ENCODE results near the gene DIAPH3. TPM values are rescaled to one million over a fixed set of nuclear protein-coding genes. Genes with fewer than 3 reads are reported as not detected.

Gene DIAPH3
- polyA plus RNA-seq, 3 donors: 0.04 to 0.09 TPM; not detected in 1

- H3K27me3 ChIP-seq (ENCODE audit: control insufficient read depth in 2 of 2, insufficient read depth in 2 of 2, low read length in 2 of 2): no peaks in the 10 kb centered on the region
- Mint-ChIP-seq H3K4me3 (no peak overlapping the region), H3K27ac (no peak overlapping the region), H3K27me3 (ENCODE audit: low read depth in 3 of 3) (peaks cover 0 to 1% (median 0%) of the 10 kb centered on the region in 3 donors), H3K36me3 (peaks cover 2 to 12% of the 10 kb centered on the region in 2 donors), H3K9me3 (peaks cover 0 to 2% (median 0%) of the 10 kb centered on the region in 7 donors), H3K4me1 (peaks cover 3% of the 10 kb centered on the region)
- no peak overlapping the region for H3K4me3 ChIP-seq (replicated peaks in 1 of 3; ENCODE audit: low read depth in 2 of 3, low read length in 3 of 3)
- intact Hi-C loops (cut with micrococcal nuclease): no loop called here
- no peak overlapping the region for H3K4me2 ChIP-seq (replicated peaks; ENCODE audit: extremely low read depth, low read length, poor library complexity, severe bottlenecking)
- no peaks in the 10 kb centered on the region for H3K9me3 ChIP-seq (replicated peaks in 1 of 2; ENCODE audit: control insufficient read depth in 1 of 2, insufficient read depth in 1 of 2, low read length in 2 of 2)
- no peaks in the 10 kb centered on the region for H3K79me2 ChIP-seq (ENCODE audit: insufficient read depth, low read length)
- no peak for TF ChIP-seq CTCF (IDR thresholded peaks at IDR 0.05)
- no peak overlapping the region for H3K9ac ChIP-seq (ENCODE audit: insufficient read depth, low read length, poor library complexity, severe bottlenecking)
- no peaks in the 10 kb centered on the region for H3K36me3 ChIP-seq (replicated peaks in 1 of 2; ENCODE audit: control insufficient read depth in 1 of 2, insufficient read depth in 2 of 2, low read length in 2 of 2)
- DNase-seq: no peak
- no peak overlapping the region for H2AFZ ChIP-seq (ENCODE audit: insufficient read depth, low read depth, low read length, poor library complexity, severe bottlenecking)
- no peak overlapping the region for H3K27ac ChIP-seq (ENCODE audit: low read depth in 1 of 2, low read length in 2 of 2)
- H3K4me1 ChIP-seq (ENCODE audit: control insufficient read depth in 1 of 2, insufficient read depth in 2 of 2, low read length in 2 of 2): no peaks in the 10 kb centered on the region
- H4K20me1 ChIP-seq (ENCODE audit: insufficient read depth, low read length): no peaks in the 10 kb centered on the region
Measured at GRCh38 chr13:59963383-59963782, 200.3 kb downstream of the DIAPH3 start.

DNA sequence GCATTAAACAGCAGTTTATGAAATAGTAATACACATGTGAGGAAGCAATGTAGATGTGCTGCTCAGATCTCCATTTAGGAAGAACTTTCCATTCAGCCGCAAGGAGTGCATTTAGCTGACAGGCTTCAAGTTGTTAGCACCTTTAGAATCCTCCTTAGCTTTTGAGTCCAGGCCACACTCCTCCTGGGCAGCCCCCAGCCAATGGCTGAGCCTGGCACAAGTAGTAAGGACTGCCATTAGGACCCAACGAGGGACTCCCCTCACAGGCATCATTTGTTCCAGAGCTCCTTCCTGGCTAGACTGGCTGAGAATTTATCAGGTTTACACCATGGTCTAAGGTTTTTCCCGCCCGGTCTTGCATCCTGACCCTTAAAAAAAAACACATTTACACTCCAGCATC lies 201.4 kb downstream of the DIAPH3 start:
- TF ChIP-seq CTCF (IDR thresholded peaks at IDR 0.05): no peak
- peaks cover 3% of the 10 kb centered on the region for H3K4me1 Mint-ChIP-seq
- DNase-seq: no peak

More for the DNA sequence above, 201.4 kb downstream of the DIAPH3 start:
- intact Hi-C loops (cut with micrococcal nuclease): no loop called here
- peaks cover 2 to 10% of the 10 kb centered on the region in 2 donors for H3K36me3 Mint-ChIP-seq
- H3K9me3 Mint-ChIP-seq: peaks cover 0 to 2% (median 0%) of the 10 kb centered on the region in 7 donors
- no peaks in the 10 kb centered on the region for H3K4me1 ChIP-seq (ENCODE audit: control insufficient read depth in 1 of 2, insufficient read depth in 2 of 2, low read length in 2 of 2)
- H3K9me3 ChIP-seq (replicated peaks in 1 of 2; ENCODE audit: control insufficient read depth in 1 of 2, insufficient read depth in 1 of 2, low read length in 2 of 2): no peaks in the 10 kb centered on the region
- no peaks in the 10 kb centered on the region for H3K79me2 ChIP-seq (ENCODE audit: insufficient read depth, low read length)
- H3K27me3 Mint-ChIP-seq (ENCODE audit: low read depth in 3 of 3): peaks cover 0 to 1% (median 0%) of the 10 kb centered on the region in 3 donors
- H2AFZ ChIP-seq (ENCODE audit: insufficient read depth, low read depth, low read length, poor library complexity, severe bottlenecking): no peak overlapping the region
- H3K27me3 ChIP-seq (ENCODE audit: control insufficient read depth in 2 of 2, insufficient read depth in 2 of 2, low read length in 2 of 2): no peaks in the 10 kb centered on the region
- no peak overlapping the region for H3K4me3 Mint-ChIP-seq
- H3K9ac ChIP-seq (ENCODE audit: insufficient read depth, low read length, poor library complexity, severe bottlenecking): no peak overlapping the region
- no peak overlapping the region for H3K27ac Mint-ChIP-seq
- 95% methylated on average over 2 of the region's 4 CpGs for WGBS (ENCODE audit: insufficient coverage)
- no peak overlapping the region for H3K4me2 ChIP-seq (replicated peaks; ENCODE audit: extremely low read depth, low read length, poor library complexity, severe bottlenecking)
- H4K20me1 ChIP-seq (ENCODE audit: insufficient read depth, low read length): no peaks in the 10 kb centered on the region
- no peaks in the 10 kb centered on the region for H3K36me3 ChIP-seq (replicated peaks in 1 of 2; ENCODE audit: control insufficient read depth in 1 of 2, insufficient read depth in 2 of 2, low read length in 2 of 2)
- H3K4me3 ChIP-seq (replicated peaks in 1 of 3; ENCODE audit: low read depth in 2 of 3, low read length in 3 of 3): no peak overlapping the region
- H3K27ac ChIP-seq (ENCODE audit: low read depth in 1 of 2, low read length in 2 of 2): no peak overlapping the region

Data from CD14-positive monocyte (primary cell).